HepG2 (cell line): ENCODE measurements around the gene SNRPF. TPM values are rescaled to one million over a fixed set of nuclear protein-coding genes. Genes with fewer than 3 reads are reported as not detected.
A peak's percentile ranks its signal among the peaks of the same experiment; 100 is the strongest.

Experiments used
- CHCHD3 ChIP-seq: sonication (generic); formaldehyde crosslinking; IDR thresholded peaks from 2 replicates; pipeline ENCODE4 v1.8.0; 2022; ENCODE audit warnings: mild to moderate bottlenecking, missing genetic modification reagents, moderate library complexity
- GTF3A ChIP-seq: sonication (generic); formaldehyde crosslinking; conservative IDR thresholded peaks from 2 replicates; pipeline ENCODE4 v1.4.0; 2020; ENCODE audit warnings: mild to moderate bottlenecking, missing genetic modification reagents
- HDAC2 ChIP-seq: sonication (generic); formaldehyde crosslinking; IDR thresholded peaks from 2 replicates; pipeline ENCODE4 v1.4.0; 2020; ENCODE audit warnings: missing genetic modification reagents
- HIC2 ChIP-seq: sonication (generic); formaldehyde crosslinking; IDR thresholded peaks from 2 replicates; pipeline ENCODE4 v1.9.0; 2022; ENCODE audit warnings: low read depth, missing genetic modification reagents
- MTERF4 ChIP-seq: sonication (generic); formaldehyde crosslinking; IDR thresholded peaks from 2 replicates; pipeline ENCODE4 v1.8.0; 2023; ENCODE audit warnings: mild to moderate bottlenecking, missing genetic modification reagents
- NCOA5 ChIP-seq: sonication (generic); formaldehyde crosslinking; IDR thresholded peaks from 2 replicates; pipeline ENCODE4 v1.4.0; 2020; ENCODE audit warnings: missing genetic modification reagents
- RBFOX2 ChIP-seq: fragments of 200-400 bp; formaldehyde crosslinking; IDR thresholded peaks from 2 replicates; pipeline ENCODE4 v1.6.1; 2017; ENCODE audit warnings: low read depth, mild to moderate bottlenecking, low read length
- SNAPC2 ChIP-seq: sonication (generic); formaldehyde crosslinking; IDR thresholded peaks from 2 replicates; pipeline ENCODE4 v1.8.1; 2022; ENCODE audit warnings: mild to moderate bottlenecking, missing genetic modification reagents
- TERF1 ChIP-seq: sonication (generic); formaldehyde crosslinking; IDR thresholded peaks from 2 replicates; pipeline ENCODE4 v1.8.0; 2022; ENCODE audit warnings: mild to moderate bottlenecking, missing genetic modification reagents, moderate library complexity
- THAP8 ChIP-seq: sonication (generic); formaldehyde crosslinking; IDR thresholded peaks from 2 replicates; pipeline ENCODE4 v1.5.1; 2020; ENCODE audit warnings: missing genetic modification reagents, mild to moderate bottlenecking, borderline replicate concordance
- YEATS4 ChIP-seq: sonication (generic); formaldehyde crosslinking; IDR thresholded peaks from 2 replicates; pipeline ENCODE4 v1.4.0; 2020; ENCODE audit warnings: missing genetic modification reagents, borderline replicate concordance
- ZNF253 ChIP-seq: sonication (generic); formaldehyde crosslinking; IDR thresholded peaks from 2 replicates; pipeline ENCODE4 v1.8.0; 2022; ENCODE audit warnings: mild to moderate bottlenecking, missing genetic modification reagents, borderline replicate concordance
- ZNF274 ChIP-seq: sonication (generic); formaldehyde crosslinking; IDR thresholded peaks from 2 replicates; pipeline ENCODE4 v1.5.1; 2020; ENCODE audit warnings: mild to moderate bottlenecking, missing genetic modification reagents
- ZNF484 ChIP-seq: sonication (generic); formaldehyde crosslinking; IDR thresholded peaks from 2 replicates; pipeline ENCODE4 v1.5.1; 2020; ENCODE audit warnings: mild to moderate bottlenecking, low read depth, missing genetic modification reagents, borderline replicate concordance
- polyA plus RNA-seq, 8 experiments: library from polyadenylated mRNA; depleted of rRNA in 3 of 8; stranded (reverse) in 7 of 8; unstranded in 1 of 8; fragments of >200 nt; fragmentation: Illumina TruSeq in 4 of 8; extraction: Trizol in 4 of 8; gene quantifications; 2 replicates each; pipeline versions ENCODE4 v1.2.1 to v1.2.3, GENCODE V29; 2011 to 2016; ENCODE audit warnings: low read depth in 4 of 8, missing spikeins in 1 of 8, mixed read lengths in 1 of 8; ENCODE audit not compliant: insufficient read depth in 1 of 8
- total RNA-seq, 5 experiments: library from RNA; depleted of rRNA; stranded (reverse); fragments of >200 nt; fragmentation: Illumina TruSeq; extraction: Trizol; gene quantifications; 2 replicates each; pipeline ENCODE4 v1.2.3, GENCODE V29; 2016; ENCODE audit warnings: low read depth in 1 of 5
- TF ChIP-seq, protein P1 (sequence below): sonication (generic); formaldehyde crosslinking; IDR thresholded peaks from 2 replicates; pipeline ENCODE4 v1.4.0; 2020; ENCODE audit warnings: missing genetic modification reagents, mild to moderate bottlenecking, borderline replicate concordance
- TF ChIP-seq, protein P2 (sequence below), 2 experiments: sonication (generic) in 1 of 2; formaldehyde crosslinking in 1 of 2; IDR thresholded peaks; 2 replicates each; pipeline versions ENCODE4 v1.5.1 to v1.6.1; 2011 to 2020; ENCODE audit warnings: borderline replicate concordance in 1 of 2, low read depth in 1 of 2, low read length in 1 of 2, mild to moderate bottlenecking in 1 of 2, missing genetic modification reagents in 1 of 2, moderate library complexity in 1 of 2

The SNRPF gene
- total and polyA plus RNA-seq, 2 of the 13 experiments (the other 11 are each of a cell fraction or from before 2014, with no cell fraction given), result 31.7 to 77.2 TPM

- TF ChIP-seq HIC2, result no peak
- no peak for TF ChIP-seq ZNF253 (CRISPR knock-in tag)
- TF ChIP-seq, protein P1, sequence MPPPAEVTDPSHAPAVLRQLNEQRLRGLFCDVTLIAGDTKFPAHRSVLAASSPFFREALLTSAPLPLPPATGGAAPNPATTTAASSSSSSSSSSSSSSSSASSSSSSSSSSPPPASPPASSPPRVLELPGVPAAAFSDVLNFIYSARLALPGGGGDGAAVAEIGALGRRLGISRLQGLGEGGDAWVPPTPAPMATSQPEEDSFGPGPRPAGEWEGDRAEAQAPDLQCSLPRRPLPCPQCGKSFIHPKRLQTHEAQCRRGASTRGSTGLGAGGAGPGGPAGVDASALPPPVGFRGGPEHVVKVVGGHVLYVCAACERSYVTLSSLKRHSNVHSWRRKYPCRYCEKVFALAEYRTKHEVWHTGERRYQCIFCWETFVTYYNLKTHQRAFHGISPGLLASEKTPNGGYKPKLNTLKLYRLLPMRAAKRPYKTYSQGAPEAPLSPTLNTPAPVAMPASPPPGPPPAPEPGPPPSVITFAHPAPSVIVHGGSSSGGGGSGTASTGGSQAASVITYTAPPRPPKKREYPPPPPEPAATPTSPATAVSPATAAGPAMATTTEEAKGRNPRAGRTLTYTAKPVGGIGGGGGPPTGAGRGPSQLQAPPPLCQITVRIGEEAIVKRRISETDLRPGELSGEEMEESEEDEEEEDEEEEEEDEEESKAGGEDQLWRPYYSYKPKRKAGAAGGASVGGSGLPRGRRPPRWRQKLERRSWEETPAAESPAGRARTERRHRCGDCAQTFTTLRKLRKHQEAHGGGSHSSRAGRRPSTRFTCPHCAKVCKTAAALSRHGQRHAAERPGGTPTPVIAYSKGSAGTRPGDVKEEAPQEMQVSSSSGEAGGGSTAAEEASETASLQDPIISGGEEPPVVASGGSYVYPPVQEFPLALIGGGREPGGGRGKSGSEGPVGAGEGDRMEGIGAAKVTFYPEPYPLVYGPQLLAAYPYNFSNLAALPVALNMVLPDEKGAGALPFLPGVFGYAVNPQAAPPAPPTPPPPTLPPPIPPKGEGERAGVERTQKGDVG (CRISPR knock-in tag), result peak; percentile 72; the same call in 1 of the 2 replicates
- TF ChIP-seq, protein P2, sequence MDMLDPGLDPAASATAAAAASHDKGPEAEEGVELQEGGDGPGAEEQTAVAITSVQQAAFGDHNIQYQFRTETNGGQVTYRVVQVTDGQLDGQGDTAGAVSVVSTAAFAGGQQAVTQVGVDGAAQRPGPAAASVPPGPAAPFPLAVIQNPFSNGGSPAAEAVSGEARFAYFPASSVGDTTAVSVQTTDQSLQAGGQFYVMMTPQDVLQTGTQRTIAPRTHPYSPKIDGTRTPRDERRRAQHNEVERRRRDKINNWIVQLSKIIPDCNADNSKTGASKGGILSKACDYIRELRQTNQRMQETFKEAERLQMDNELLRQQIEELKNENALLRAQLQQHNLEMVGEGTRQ (IDR thresholded peaks at IDR 0.05; ENCODE audit: low read depth, low read length), result no peak
- TF ChIP-seq, protein P2 (CRISPR knock-in tag; IDR thresholded peaks at IDR 0.05; ENCODE audit: borderline replicate concordance), result no peak
- no peak for TF ChIP-seq TERF1
- peak; percentile 97 for TF ChIP-seq YEATS4 (CRISPR knock-in tag)
- peak; percentile 84 for TF ChIP-seq RBFOX2
- no peak for TF ChIP-seq SNAPC2 (CRISPR knock-in tag)
- no peak for TF ChIP-seq CHCHD3 (CRISPR knock-in tag)
- TF ChIP-seq THAP8, result no peak
- no peak for TF ChIP-seq NCOA5
- TF ChIP-seq ZNF274 (CRISPR knock-in tag), result peak; percentile 64
- peak; percentile 93 for TF ChIP-seq GTF3A (CRISPR knock-in tag)
- TF ChIP-seq MTERF4 (CRISPR knock-in tag), result no peak
- peak; percentile 78 for TF ChIP-seq HDAC2 (CRISPR knock-in tag)
- no peak for TF ChIP-seq ZNF484
Measured at GRCh38 chr12:95858451-95859343, at the start of gene SNRPF (continued).
